ENCODE data around the gene CPXM1. TPM values are rescaled to one million over a fixed set of nuclear protein-coding genes. Genes with fewer than 3 reads are reported as not detected.
A peak's percentile ranks its signal among the peaks of the same experiment; 100 is the strongest.

CPXM1 gene
- 1 to 10 TPM in 1 of 2 donors, under 1 TPM in 1; 0.08 to 5.5 TPM for total RNA-seq
- polyA plus RNA-seq: under 1 TPM; 0.10 to 0.23 TPM

DNA sequence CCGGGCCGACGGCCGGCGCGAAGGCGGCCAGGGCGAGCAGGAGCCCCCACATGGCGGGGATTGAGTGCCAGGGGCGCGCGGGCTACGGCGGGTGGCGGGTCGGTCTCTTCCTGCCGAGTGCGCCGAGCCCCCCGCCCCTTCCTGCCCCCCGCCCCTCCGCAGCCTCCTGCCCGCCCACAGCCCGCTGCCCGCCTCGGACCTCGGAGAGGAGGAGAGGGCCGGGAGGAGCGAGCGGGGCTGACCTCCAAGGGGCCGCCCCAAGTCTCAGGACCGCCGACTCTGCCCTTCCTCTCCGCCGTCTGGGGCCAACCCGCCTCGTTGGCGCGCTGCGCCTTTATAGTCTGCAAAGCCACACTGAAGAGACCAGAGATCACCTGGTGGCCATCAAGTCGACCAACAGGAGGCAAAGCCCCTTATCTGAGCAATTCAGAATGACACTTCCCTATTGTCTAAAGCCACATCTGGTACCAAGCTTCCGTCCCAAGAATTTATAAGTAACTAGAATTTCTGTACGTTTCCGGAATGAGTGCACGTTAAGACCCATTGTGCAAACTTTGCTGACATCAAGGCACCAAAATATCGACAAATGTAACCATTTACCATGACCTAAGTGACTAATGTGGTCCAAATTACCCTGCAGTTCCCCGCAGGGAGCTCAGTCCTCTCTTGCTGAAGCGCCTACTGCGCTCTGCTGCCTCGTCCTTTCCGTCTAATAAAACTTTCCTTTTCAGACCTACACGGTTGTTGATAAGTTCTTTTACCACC is at the start of gene CPXM1:
TSS of gene CPXM1 (minus strand) at position 107 of the 765 bp plus-strand sequence. CDS start at position 52, 55 bp downstream.
- WGBS: 5% methylated on average over 52 of the region's 52 CpGs
- H3K9ac ChIP-seq (ENCODE audit: low read depth in 1 of 2, low read length in 2 of 2): no peak within 1 kb of the TSS

DNA sequence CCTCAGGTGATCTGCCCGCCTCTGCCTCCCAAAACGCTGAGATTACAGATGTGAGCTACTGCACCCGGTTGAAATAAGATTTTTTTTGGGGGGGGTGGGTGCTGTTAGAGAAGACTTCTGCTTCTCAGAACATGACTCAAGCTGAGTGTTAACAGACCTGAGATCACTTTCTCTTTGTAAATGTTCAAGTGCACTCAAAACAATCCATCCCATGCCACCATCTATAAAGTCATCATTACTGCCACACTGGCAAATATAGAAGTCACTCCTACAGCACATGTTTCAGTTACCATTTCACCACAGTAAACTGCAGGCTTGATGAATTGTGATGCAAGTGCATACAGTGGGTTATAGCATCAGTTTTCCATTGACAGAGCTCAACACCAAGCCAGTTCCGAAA is 49.1 kb upstream of the CPXM1 start:
- H3K27ac ChIP-seq (ENCODE audit: low read depth in 1 of 2, low read length in 2 of 2): no peak overlapping the region
- 93% methylated on average over 4 of the region's 4 CpGs for WGBS
- no peak overlapping the region for H3K4me3 ChIP-seq (ENCODE audit: low read depth in 1 of 3, low read length in 3 of 3)
- H3K36me3 ChIP-seq (ENCODE audit: control insufficient read depth in 4 of 4, insufficient read depth in 3 of 4, low read depth in 1 of 4, low read length in 3 of 4): no peaks in the 10 kb centered on the region
- H3K27me3 ChIP-seq (ENCODE audit: control insufficient read depth in 4 of 4, insufficient read depth in 4 of 4, low read length in 3 of 4): no peaks in the 10 kb centered on the region
- H3K9ac ChIP-seq (ENCODE audit: low read depth in 1 of 2, low read length in 2 of 2): no peak overlapping the region
- TF ChIP-seq FOXA2 (IDR thresholded peaks at IDR 0.05) (no peak), EGR1 (IDR thresholded peaks at IDR 0.05; ENCODE audit: low read depth in 2 of 2) (no peak)
- H3K4me1 ChIP-seq (ENCODE audit: control insufficient read depth in 4 of 4, insufficient read depth in 4 of 4, low read length in 3 of 4): no peaks in the 10 kb centered on the region
- DNase-seq (ENCODE audit: low spot score): no peak
- no peaks in the 10 kb centered on the region for H3K9me3 ChIP-seq (ENCODE audit: control insufficient read depth in 4 of 4, low read length in 3 of 4)

More for the DNA sequence above, at the start of gene CPXM1:
- H3K36me3 ChIP-seq (ENCODE audit: control insufficient read depth in 4 of 4, insufficient read depth in 3 of 4, low read depth in 1 of 4, low read length in 3 of 4): peaks cover 0 to 2% (median 0%) of the 10 kb centered on the region in 4 donors
- peak within 1 kb of the TSS in 2 of 3 donors; percentile 14 to 36 for H3K4me3 ChIP-seq (ENCODE audit: low read depth in 1 of 3, low read length in 3 of 3)
- peaks cover 2 to 8% (median 4%) of the 10 kb centered on the region in 4 donors for H3K4me1 ChIP-seq (ENCODE audit: control insufficient read depth in 4 of 4, insufficient read depth in 4 of 4, low read length in 3 of 4)
- H3K9me3 ChIP-seq (ENCODE audit: control insufficient read depth in 4 of 4, low read length in 3 of 4): peaks cover 3 to 9% (median 4%) of the 10 kb centered on the region in 4 donors
- TF ChIP-seq REST (IDR thresholded peaks at IDR 0.05): no peak
- no peak for TF ChIP-seq NR2F2 (IDR thresholded peaks at IDR 0.05)
- no peak for TF ChIP-seq CTCF (IDR thresholded peaks at IDR 0.05; ENCODE audit: low read depth, low read length, missing input control)
- TF ChIP-seq ATF3 (IDR thresholded peaks at IDR 0.05): no peak
- TF ChIP-seq HNF4G (IDR thresholded peaks at IDR 0.05): no peak
- no peak for TF ChIP-seq RXRA (IDR thresholded peaks at IDR 0.05)
- no peak within 1 kb of the TSS for H3K27ac ChIP-seq (ENCODE audit: low read depth in 1 of 2, low read length in 2 of 2)
- H3K27me3 ChIP-seq (ENCODE audit: control insufficient read depth in 4 of 4, insufficient read depth in 4 of 4, low read length in 3 of 4): peaks cover 4 to 14% (median 9%) of the 10 kb centered on the region in 4 donors
- DNase-seq (ENCODE audit: low spot score): no peak

DNA sequence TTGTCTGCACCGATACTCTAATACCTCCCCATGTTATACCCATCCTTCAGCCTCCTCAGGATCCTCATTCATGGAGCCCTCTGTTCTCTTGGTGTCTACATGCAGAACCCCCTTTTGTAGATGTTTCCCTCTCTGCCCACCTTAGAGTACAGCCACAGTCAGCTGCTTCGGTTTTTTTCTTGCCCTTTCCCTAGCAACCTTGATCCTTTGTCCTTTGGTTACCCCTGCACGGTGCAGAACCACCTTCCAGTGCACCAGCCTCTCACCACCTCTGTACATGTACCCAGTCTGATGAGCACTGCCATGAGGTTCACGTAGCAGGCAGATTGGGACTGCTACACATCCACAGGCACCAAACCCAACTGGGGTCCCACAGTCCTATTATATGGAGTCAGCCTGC is 47.4 kb upstream of the CPXM1 start:
- 93% methylated on average over 4 of the region's 4 CpGs for WGBS
- Histone ChIP-seq H3K9ac (ENCODE audit: low read depth in 1 of 2, low read length in 2 of 2) (no peak overlapping the region), H3K9me3 (ENCODE audit: control insufficient read depth in 4 of 4, low read length in 3 of 4) (no peaks in the 10 kb centered on the region), H3K4me3 (ENCODE audit: low read depth in 1 of 3, low read length in 3 of 3) (no peak overlapping the region), H3K27ac (ENCODE audit: low read depth in 1 of 2, low read length in 2 of 2) (no peak overlapping the region), H3K36me3 (ENCODE audit: control insufficient read depth in 4 of 4, insufficient read depth in 3 of 4, low read depth in 1 of 4, low read length in 3 of 4) (no peaks in the 10 kb centered on the region), H3K4me1 (ENCODE audit: control insufficient read depth in 4 of 4, insufficient read depth in 4 of 4, low read length in 3 of 4) (no peaks in the 10 kb centered on the region), H3K27me3 (ENCODE audit: control insufficient read depth in 4 of 4, insufficient read depth in 4 of 4, low read length in 3 of 4) (no peaks in the 10 kb centered on the region)
- DNase-seq (ENCODE audit: low spot score): no peak
- TF ChIP-seq TAF1 (conservative IDR thresholded peaks at IDR 0.05) (no peak), SP1 (IDR thresholded peaks at IDR 0.05) (no peak), REST (IDR thresholded peaks at IDR 0.05) (no peak), HNF4A (conservative IDR thresholded peaks at IDR 0.05) (no peak), JUND (IDR thresholded peaks at IDR 0.05) (no peak), YY1 (IDR thresholded peaks at IDR 0.05) (no peak), GABPA (IDR thresholded peaks at IDR 0.05 in 1 of 2, conservative IDR thresholded peaks at IDR 0.05 in 1 of 2) (no peak)
- TF ChIP-seq, protein P1, sequence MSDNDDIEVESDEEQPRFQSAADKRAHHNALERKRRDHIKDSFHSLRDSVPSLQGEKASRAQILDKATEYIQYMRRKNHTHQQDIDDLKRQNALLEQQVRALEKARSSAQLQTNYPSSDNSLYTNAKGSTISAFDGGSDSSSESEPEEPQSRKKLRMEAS (IDR thresholded peaks at IDR 0.05): no peak
- TF ChIP-seq, protein P2, sequence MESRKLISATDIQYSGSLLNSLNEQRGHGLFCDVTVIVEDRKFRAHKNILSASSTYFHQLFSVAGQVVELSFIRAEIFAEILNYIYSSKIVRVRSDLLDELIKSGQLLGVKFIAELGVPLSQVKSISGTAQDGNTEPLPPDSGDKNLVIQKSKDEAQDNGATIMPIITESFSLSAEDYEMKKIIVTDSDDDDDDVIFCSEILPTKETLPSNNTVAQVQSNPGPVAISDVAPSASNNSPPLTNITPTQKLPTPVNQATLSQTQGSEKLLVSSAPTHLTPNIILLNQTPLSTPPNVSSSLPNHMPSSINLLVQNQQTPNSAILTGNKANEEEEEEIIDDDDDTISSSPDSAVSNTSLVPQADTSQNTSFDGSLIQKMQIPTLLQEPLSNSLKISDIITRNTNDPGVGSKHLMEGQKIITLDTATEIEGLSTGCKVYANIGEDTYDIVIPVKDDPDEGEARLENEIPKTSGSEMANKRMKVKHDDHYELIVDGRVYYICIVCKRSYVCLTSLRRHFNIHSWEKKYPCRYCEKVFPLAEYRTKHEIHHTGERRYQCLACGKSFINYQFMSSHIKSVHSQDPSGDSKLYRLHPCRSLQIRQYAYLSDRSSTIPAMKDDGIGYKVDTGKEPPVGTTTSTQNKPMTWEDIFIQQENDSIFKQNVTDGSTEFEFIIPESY (IDR thresholded peaks at IDR 0.05): no peak

Measured in liver (tissue), 9 donors.